ENCODE results near the gene HSPB9. TPM values are rescaled to one million over a fixed set of nuclear protein-coding genes. Genes with fewer than 3 reads are reported as not detected.

The HSPB9 gene
- total RNA-seq, 4 donors from 2014 or later = 0.33 TPM; not detected in 3

- Histone ChIP-seq H3K4me1 (peaks cover 14 to 15% of the 10 kb centered on the region in 2 donors), H3K36me3 (no peaks in the 10 kb centered on the region), H3K27me3 (no peaks in the 10 kb centered on the region), H3K4me3 (replicated peaks in 1 of 3) (no peak overlapping the region), H3K9me3 (no peaks in the 10 kb centered on the region), H3K27ac (peak overlapping the region; percentile 23 to 56 (median 24))
- TF ChIP-seq POLR2A (IDR thresholded peaks at IDR 0.05) = no peak
- TF ChIP-seq, protein P1, sequence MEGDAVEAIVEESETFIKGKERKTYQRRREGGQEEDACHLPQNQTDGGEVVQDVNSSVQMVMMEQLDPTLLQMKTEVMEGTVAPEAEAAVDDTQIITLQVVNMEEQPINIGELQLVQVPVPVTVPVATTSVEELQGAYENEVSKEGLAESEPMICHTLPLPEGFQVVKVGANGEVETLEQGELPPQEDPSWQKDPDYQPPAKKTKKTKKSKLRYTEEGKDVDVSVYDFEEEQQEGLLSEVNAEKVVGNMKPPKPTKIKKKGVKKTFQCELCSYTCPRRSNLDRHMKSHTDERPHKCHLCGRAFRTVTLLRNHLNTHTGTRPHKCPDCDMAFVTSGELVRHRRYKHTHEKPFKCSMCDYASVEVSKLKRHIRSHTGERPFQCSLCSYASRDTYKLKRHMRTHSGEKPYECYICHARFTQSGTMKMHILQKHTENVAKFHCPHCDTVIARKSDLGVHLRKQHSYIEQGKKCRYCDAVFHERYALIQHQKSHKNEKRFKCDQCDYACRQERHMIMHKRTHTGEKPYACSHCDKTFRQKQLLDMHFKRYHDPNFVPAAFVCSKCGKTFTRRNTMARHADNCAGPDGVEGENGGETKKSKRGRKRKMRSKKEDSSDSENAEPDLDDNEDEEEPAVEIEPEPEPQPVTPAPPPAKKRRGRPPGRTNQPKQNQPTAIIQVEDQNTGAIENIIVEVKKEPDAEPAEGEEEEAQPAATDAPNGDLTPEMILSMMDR (IDR thresholded peaks at IDR 0.05) = no peak
- WGBS, 2 donors = 36 to 49% methylated on average over 6 to 14 of the region's 14 CpGs
- DNase-seq = peak; percentile 67
- intact Hi-C loops (cut with DNase I) = loop anchor here (10.0 kb wide), 1 partner anchor 45 kb away; no protein-coding TSS in a partner anchor
Observed at GRCh38 chr17:42159796-42160530, 37.4 kb downstream of the HSPB9 start.

DNA sequence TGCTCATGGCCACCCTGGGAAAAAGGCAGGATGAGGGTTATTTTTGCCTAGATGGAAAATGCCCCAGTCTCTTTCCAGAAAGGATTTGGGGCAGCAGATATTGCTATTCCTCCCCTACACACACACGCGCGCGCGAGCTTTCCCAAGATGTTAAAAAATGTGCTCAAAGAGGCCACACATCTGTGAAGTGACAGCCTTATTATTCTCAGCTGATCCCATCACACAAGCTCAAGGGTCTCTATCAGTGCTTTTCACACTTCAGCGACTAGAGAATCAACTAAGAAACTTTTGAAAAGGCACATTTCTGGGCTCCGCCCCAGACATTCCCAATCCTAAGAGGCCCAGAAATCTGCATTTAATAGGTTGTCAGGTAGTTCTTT, 37.9 kb downstream of the HSPB9 start:
- no peaks in the 10 kb centered on the region for H3K27me3 ChIP-seq
- intact Hi-C loops (cut with DNase I) = no loop called here
- TF ChIP-seq, protein P1 (IDR thresholded peaks at IDR 0.05) = no peak
- TF ChIP-seq POLR2A (IDR thresholded peaks at IDR 0.05) = no peak
- no peak overlapping the region for H3K4me3 ChIP-seq (replicated peaks in 1 of 3)
- H3K9me3 ChIP-seq = no peaks in the 10 kb centered on the region
- DNase-seq = no peak
- no peaks in the 10 kb centered on the region for H3K36me3 ChIP-seq
- 76 to 79% methylated on average over 7 of the region's 7 CpGs for WGBS, 2 donors
- peak overlapping the region in 1 of 3 donors; percentile 23 for H3K27ac ChIP-seq
- peaks cover 11 to 12% of the 10 kb centered on the region in 2 donors for H3K4me1 ChIP-seq

DNA sequence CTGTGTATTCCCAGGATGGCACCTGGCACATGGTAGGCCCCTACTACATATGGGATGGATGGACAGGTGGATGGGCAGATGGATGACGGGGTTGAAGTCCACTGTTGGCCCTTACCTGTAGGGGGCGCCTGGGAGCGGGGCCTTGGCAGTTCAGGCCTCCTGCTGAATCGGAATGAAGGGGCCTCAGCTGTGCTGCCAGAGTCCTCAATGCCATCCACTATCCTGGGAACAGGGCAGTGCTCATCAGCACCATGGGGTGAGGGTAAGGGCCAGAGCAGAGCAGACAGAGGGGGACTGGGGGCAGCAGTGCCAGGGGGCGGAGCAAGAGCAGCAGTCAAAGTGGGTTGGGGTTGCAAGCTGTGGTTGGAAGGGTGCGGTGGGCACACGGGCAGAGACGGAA, 40.5 kb downstream of the HSPB9 start:
- Histone ChIP-seq H3K9me3 (no peaks in the 10 kb centered on the region), H3K4me3 (replicated peaks in 1 of 3) (no peak overlapping the region), H3K4me1 (peaks cover 9 to 12% of the 10 kb centered on the region in 2 donors), H3K36me3 (no peaks in the 10 kb centered on the region), H3K27ac (no peak overlapping the region), H3K27me3 (no peaks in the 10 kb centered on the region)
- DNase-seq = no peak
- intact Hi-C loops (cut with DNase I) = no loop called here
- WGBS, 2 donors = 62 to 64% methylated on average over 8 of the region's 8 CpGs
- TF ChIP-seq, protein P1 (IDR thresholded peaks at IDR 0.05) = peak in 1 of 6 experiments; percentile 7
- no peak for TF ChIP-seq POLR2A (IDR thresholded peaks at IDR 0.05)

DNA sequence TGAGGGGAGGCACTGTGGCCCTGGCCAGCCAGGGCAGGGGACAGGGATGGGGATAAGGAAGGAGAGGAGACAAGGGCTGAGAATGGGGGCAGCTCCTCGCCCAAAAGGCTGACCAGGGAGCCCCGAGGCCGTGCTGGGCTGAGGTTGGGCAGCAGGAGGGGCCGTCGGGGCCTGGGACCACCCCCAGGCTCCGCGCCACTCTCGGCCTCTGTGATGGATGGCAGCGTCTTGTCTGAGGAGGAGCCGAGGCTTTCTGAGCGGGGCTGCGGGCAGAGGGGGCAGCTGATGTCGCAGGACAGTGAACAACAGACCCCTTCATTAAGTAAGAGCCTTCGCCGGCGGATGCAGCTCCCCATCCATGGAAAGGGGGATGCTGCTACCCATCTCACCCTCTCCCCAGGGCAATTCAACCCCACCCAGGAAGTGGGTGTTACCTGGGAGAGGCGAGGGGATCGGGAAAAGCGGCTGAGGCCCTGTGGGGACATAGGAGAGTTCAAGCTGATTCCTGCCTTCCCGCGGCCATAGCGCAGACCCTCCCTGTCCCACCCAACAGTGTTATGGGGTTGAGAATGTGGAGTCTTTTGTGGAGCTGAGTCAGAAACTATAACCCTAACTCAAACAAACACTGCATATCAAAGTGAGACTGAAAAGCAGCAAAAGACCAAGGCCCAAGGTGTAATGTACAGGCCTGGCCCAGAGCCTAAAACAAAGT, 41.2 kb downstream of the HSPB9 start:
- H3K4me3 ChIP-seq (replicated peaks in 1 of 3) = no peak overlapping the region
- intact Hi-C loops (cut with DNase I) = no loop called here
- DNase-seq = no peak
- H3K36me3 ChIP-seq = no peaks in the 10 kb centered on the region
- H3K4me1 ChIP-seq = peaks cover 9 to 12% of the 10 kb centered on the region in 2 donors
- 56 to 73% methylated on average over 19 to 22 of the region's 22 CpGs for WGBS, 2 donors
- no peak for TF ChIP-seq POLR2A (IDR thresholded peaks at IDR 0.05)
- TF ChIP-seq, protein P1 (IDR thresholded peaks at IDR 0.05) = no peak
- H3K27ac ChIP-seq = no peak overlapping the region
- H3K27me3 ChIP-seq = no peaks in the 10 kb centered on the region
- H3K9me3 ChIP-seq = no peaks in the 10 kb centered on the region

GRCh38 chr17:42165751-42166150, 43.1 kb downstream of the HSPB9 start:
- 76 to 81% methylated on average over 6 of the region's 6 CpGs for WGBS, 2 donors
- Histone ChIP-seq H3K36me3 (no peaks in the 10 kb centered on the region), H3K27ac (no peak overlapping the region), H3K27me3 (no peaks in the 10 kb centered on the region), H3K4me1 (no peaks in the 10 kb centered on the region), H3K9me3 (no peaks in the 10 kb centered on the region), H3K4me3 (replicated peaks in 1 of 3) (no peak overlapping the region)
- intact Hi-C loops (cut with DNase I) = no loop called here
- TF ChIP-seq, protein P1 (IDR thresholded peaks at IDR 0.05) = no peak
- no peak for TF ChIP-seq POLR2A (IDR thresholded peaks at IDR 0.05)
- DNase-seq = no peak
